NCI-H774 (cell line): Measurements from ENCODE around the gene CMC2.
A peak's percentile ranks its signal among the peaks of the same experiment; 100 is the strongest.

Experiments used
- DNase-seq: peaks from one replicate; lab custom pipeline; 2025; lab: John Stamatoyannopoulos, UW

CMC2 gene

GRCh38 chr16:81006813-81007695, at the start of gene CMC2, which contains the start of gene CENPN:
TSS of gene CMC2 (minus strand) at chr16:81006885. CDS start at chr16:80997394, 9,491 bp downstream.
TSS of gene CENPN (plus strand) at chr16:81007214. CDS start at chr16:81011940, 4,726 bp downstream.
- peak; percentile 85 for DNase-seq

- DNase-seq, result no peak
Observed at GRCh38 chr16:81053761-81054160, 47.1 kb upstream of the CMC2 start.

- DNase-seq, result no peak
Observed at GRCh38 chr16:81042821-81043220, 36.1 kb upstream of the CMC2 start.

GRCh38 chr16:81041696-81042095, 35.0 kb upstream of the CMC2 start:
- DNase-seq, result no peak

- DNase-seq, result no peak
Observed at GRCh38 chr16:81040842-81041241, 34.2 kb upstream of the CMC2 start.

GRCh38 chr16:81040131-81040530, 33.4 kb upstream of the CMC2 start:
- DNase-seq, result no peak

GRCh38 chr16:81036751-81037350, 30.2 kb upstream of the CMC2 start:
- DNase-seq, result no peak

- no peak for DNase-seq
Observed at GRCh38 chr16:81035975-81036750, 29.5 kb upstream of the CMC2 start.

- DNase-seq, result peak; percentile 74
Observed at GRCh38 chr16:81035398-81035974, 28.8 kb upstream of the CMC2 start, which contains the start of gene ATMIN. TSS of gene ATMIN (plus strand) at chr16:81035842. CDS start at chr16:81035871, 29 bp downstream.

GRCh38 chr16:81029930-81030604, 23.4 kb upstream of the CMC2 start:
- DNase-seq, result no peak

- no peak for DNase-seq
Observed at GRCh38 chr16:81026429-81026828, 19.7 kb upstream of the CMC2 start.

GRCh38 chr16:81018496-81018895, 11.8 kb upstream of the CMC2 start:
- DNase-seq, result no peak

- no peak for DNase-seq
Observed at GRCh38 chr16:81014672-81015071, 8.0 kb upstream of the CMC2 start.

GRCh38 chr16:81012974-81013373, 6.3 kb upstream of the CMC2 start:
- DNase-seq, result no peak

GRCh38 chr16:81008505-81008789, 1.8 kb upstream of the CMC2 start:
- no peak for DNase-seq

GRCh38 chr16:81006211-81006812, 373 bp downstream of the CMC2 start:
- DNase-seq, result no peak

GRCh38 chr16:81005610-81006161, 999 bp downstream of the CMC2 start:
- no peak for DNase-seq

- DNase-seq, result no peak
Observed at GRCh38 chr16:81004646-81005353, 1.9 kb downstream of the CMC2 start.

GRCh38 chr16:81003610-81004460, 2.9 kb downstream of the CMC2 start:
- no peak for DNase-seq
